CD14-positive monocyte (primary cell): ENCODE results near the gene RAPGEF5. TPM values are rescaled to one million over a fixed set of nuclear protein-coding genes. Genes with fewer than 3 reads are reported as not detected.

Experiments used
- DNase-seq, 3 donors: peaks; one replicate each; pipeline ENCODE4 v3.0.0-alpha.2; 2011 to 2022
- H2AFZ ChIP-seq: 2 replicates; pipeline ENCODE4 v1.6.0; 2012; ENCODE audit warnings: mild to moderate bottlenecking, low read depth, low read length, inconsistent platforms; ENCODE audit not compliant: insufficient read depth, poor library complexity, severe bottlenecking
- H3K27ac ChIP-seq, 2 donors: 1 replicate in 1 of 2; 2 replicates in 1 of 2; pipeline ENCODE4 v1.5.1; 2012 to 2013; ENCODE audit warnings: low read length in 2 of 2, control low read depth in 1 of 2, inconsistent platforms in 1 of 2, low read depth in 1 of 2, mild to moderate bottlenecking in 1 of 2
- H3K27me3 ChIP-seq, 2 donors: one replicate each; pipeline versions ENCODE4 v1.6.0 to v1.6.1; 2011 to 2013; ENCODE audit warnings: low read length in 2 of 2; ENCODE audit not compliant: control insufficient read depth in 2 of 2, insufficient read depth in 2 of 2
- H3K36me3 ChIP-seq, 2 donors: replicated peaks in 1 of 2; 1 replicate in 1 of 2; 2 replicates in 1 of 2; pipeline versions ENCODE4 v1.5.1 to v1.6.1; 2012 to 2013; ENCODE audit warnings: low read length in 2 of 2, control low read depth in 1 of 2, inconsistent platforms in 1 of 2, mild to moderate bottlenecking in 1 of 2; ENCODE audit not compliant: insufficient read depth in 2 of 2, control insufficient read depth in 1 of 2
- H3K4me1 ChIP-seq, 2 donors: 1 replicate in 1 of 2; 2 replicates in 1 of 2; pipeline versions ENCODE4 v1.5.1 to v1.6.1; 2012 to 2013; ENCODE audit warnings: low read length in 2 of 2, control low read depth in 1 of 2, inconsistent platforms in 1 of 2, mild to moderate bottlenecking in 1 of 2, moderate library complexity in 1 of 2; ENCODE audit not compliant: insufficient read depth in 2 of 2, control insufficient read depth in 1 of 2
- H3K4me2 ChIP-seq: replicated peaks from 2 replicates; pipeline ENCODE3; 2012; ENCODE audit warnings: low read length, moderate library complexity, mild to moderate bottlenecking; ENCODE audit not compliant: poor library complexity, severe bottlenecking; ENCODE audit errors: extremely low read depth
- H3K4me3 ChIP-seq, 3 experiments: fragments of 200-600 bp in 1 of 3; sonication (generic) in 1 of 3; replicated peaks in 1 of 3; 1 replicate in 2 of 3; 2 replicates in 1 of 3; pipeline ENCODE4 v1.5.1; 2011 to 2013; ENCODE audit warnings: low read length in 3 of 3, mild to moderate bottlenecking in 3 of 3, control low read depth in 2 of 3, low read depth in 2 of 3, inconsistent platforms in 1 of 3, moderate library complexity in 1 of 3
- H3K79me2 ChIP-seq: 2 replicates; pipeline ENCODE4 v1.6.0; 2012; ENCODE audit warnings: mild to moderate bottlenecking, control low read depth, inconsistent platforms, low read length, moderate library complexity; ENCODE audit not compliant: insufficient read depth
- H3K9ac ChIP-seq: 2 replicates; pipeline ENCODE4 v1.6.0; 2017; ENCODE audit warnings: low read length, mild to moderate bottlenecking; ENCODE audit not compliant: insufficient read depth, poor library complexity, severe bottlenecking
- H3K9me3 ChIP-seq, 2 donors: replicated peaks in 1 of 2; 1 replicate in 1 of 2; 2 replicates in 1 of 2; pipeline versions ENCODE4 v1.5.1 to v1.6.1; 2012 to 2013; ENCODE audit warnings: low read length in 2 of 2, control low read depth in 1 of 2; ENCODE audit not compliant: control insufficient read depth in 1 of 2, insufficient read depth in 1 of 2
- H4K20me1 ChIP-seq: 2 replicates; pipeline ENCODE4 v1.6.0; 2012; ENCODE audit warnings: mild to moderate bottlenecking, low read length, control low read depth, moderate library complexity; ENCODE audit not compliant: insufficient read depth
- H3K27ac Mint-ChIP-seq, 7 donors: one replicate each; pipeline ENCODE4 v1.8.0; 2020; ENCODE audit warnings: mild to moderate bottlenecking in 7 of 7, mixed read lengths in 7 of 7, moderate library complexity in 6 of 7, inconsistent platforms in 2 of 7
- H3K27me3 Mint-ChIP-seq, 3 donors: one replicate each; pipeline ENCODE4 v1.8.0; 2021 to 2022; ENCODE audit warnings: low read depth in 3 of 3, mild to moderate bottlenecking in 3 of 3, mixed read lengths in 3 of 3, moderate library complexity in 3 of 3, inconsistent platforms in 1 of 3
- H3K36me3 Mint-ChIP-seq, 2 donors: one replicate each; pipeline ENCODE4 v1.8.0; 2020; ENCODE audit warnings: mixed read lengths in 2 of 2, inconsistent platforms in 1 of 2, mild to moderate bottlenecking in 1 of 2
- H3K4me1 Mint-ChIP-seq: one replicate; pipeline ENCODE4 v1.8.0; 2020; ENCODE audit warnings: mild to moderate bottlenecking, mixed read lengths
- H3K4me3 Mint-ChIP-seq, 2 donors: one replicate each; pipeline ENCODE4 v1.8.0; 2020; ENCODE audit warnings: mild to moderate bottlenecking in 2 of 2, mixed read lengths in 2 of 2, moderate library complexity in 1 of 2
- H3K9me3 Mint-ChIP-seq, 7 donors: one replicate each; pipeline ENCODE4 v1.8.0; 2020 to 2022; ENCODE audit warnings: mixed read lengths in 7 of 7, mild to moderate bottlenecking in 6 of 7, moderate library complexity in 6 of 7, inconsistent platforms in 2 of 7
- CTCF ChIP-seq: fragments of 200-600 bp; IDR thresholded peaks from one replicate; pipeline ENCODE4 v1.8.0; 2022; ENCODE audit warnings: antibody characterized with exemption, mild to moderate bottlenecking
- WGBS: methylation state at CpG from one replicate; pipeline ENCODE4 v1.1.5; 2013; ENCODE audit warnings: missing lambda C conversion rate; ENCODE audit not compliant: insufficient coverage; 5-methylcytosine and 5-hydroxymethylcytosine counted together
- intact Hi-C, 2 donors: fragments of 100-400 bp; cut with micrococcal nuclease; formaldehyde crosslinking; loops; one replicate each; pipeline versions ENCODE4 v1.15.0 to v1.15.1; 2023
- polyA plus RNA-seq, 3 donors: library from polyadenylated mRNA; depleted of rRNA in 1 of 3; unstranded in 2 of 3; stranded (reverse) in 1 of 3; fragments of 300-500 nt in 2 of 3; fragments of >200 nt in 1 of 3; fragmentation: Illumina TruSeq in 2 of 3; gene quantifications; 1 replicate in 2 of 3; 2 replicates in 1 of 3; pipeline ENCODE4 v1.2.3, GENCODE V29; 2012 to 2021

Gene RAPGEF5
- polyA plus RNA-seq, 3 donors, result not detected

DNA sequence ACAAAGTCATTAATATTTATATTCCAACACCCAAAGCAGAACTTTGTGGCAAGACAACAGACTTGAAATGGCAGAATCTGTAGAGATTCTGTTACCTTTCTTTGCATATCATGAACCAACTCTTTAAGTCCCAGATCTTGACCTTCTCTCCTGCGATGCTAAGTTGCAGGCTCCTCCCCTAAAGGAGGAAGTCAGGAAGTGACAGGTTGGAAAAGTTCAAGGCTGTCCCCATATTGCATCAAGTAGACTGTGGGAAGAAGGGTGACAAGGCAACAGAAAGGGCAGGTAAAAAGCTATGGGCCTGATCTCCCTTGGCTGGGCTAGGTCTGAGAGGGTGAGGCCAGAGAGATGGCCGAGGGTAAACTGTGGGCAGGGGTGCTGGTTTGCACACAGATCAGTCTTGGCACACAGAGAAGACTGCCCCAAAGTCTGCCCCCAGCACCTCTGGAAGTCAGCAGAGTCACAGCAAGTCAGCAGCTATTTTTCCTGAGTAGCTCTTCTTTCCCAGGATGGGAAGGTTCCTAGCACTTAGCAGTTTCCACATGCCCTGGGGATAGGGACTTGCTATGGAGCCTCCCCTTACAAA lies 115.1 kb downstream of the RAPGEF5 start:
- no peaks in the 10 kb centered on the region for H3K9me3 ChIP-seq
- WGBS, result 75% methylated on average over 1 of the region's 2 CpGs
- H3K79me2 ChIP-seq, result no peaks in the 10 kb centered on the region
- Mint-ChIP-seq H3K4me1 (no peaks in the 10 kb centered on the region), H3K36me3 (no peaks in the 10 kb centered on the region), H3K27ac (no peak overlapping the region), H3K4me3 (no peak overlapping the region), H3K27me3 (peaks cover 0 to 2% (median 0%) of the 10 kb centered on the region in 3 donors), H3K9me3 (peaks cover 0 to 15% (median 3%) of the 10 kb centered on the region in 7 donors)
- H3K4me1 ChIP-seq, result no peaks in the 10 kb centered on the region
- DNase-seq, result no peak
- no peak overlapping the region for H3K9ac ChIP-seq
- H3K4me3 ChIP-seq, result no peak overlapping the region
- H4K20me1 ChIP-seq, result no peaks in the 10 kb centered on the region
- no peak overlapping the region for H3K4me2 ChIP-seq
- no peak overlapping the region for H2AFZ ChIP-seq
- H3K36me3 ChIP-seq, result no peaks in the 10 kb centered on the region
- intact Hi-C loops, result no loop called here
- no peaks in the 10 kb centered on the region for H3K27me3 ChIP-seq
- TF ChIP-seq CTCF, result no peak
- no peak overlapping the region for H3K27ac ChIP-seq

GRCh38 chr7:22240904-22241571 lies 115.9 kb downstream of the RAPGEF5 start:
- H3K27ac ChIP-seq, result no peak overlapping the region
- H2AFZ ChIP-seq, result no peak overlapping the region
- DNase-seq, result no peak

More at GRCh38 chr7:22240904-22241571, 115.9 kb downstream of the RAPGEF5 start:
- H3K79me2 ChIP-seq, result no peaks in the 10 kb centered on the region
- H3K9ac ChIP-seq, result no peak overlapping the region
- Mint-ChIP-seq H3K9me3 (peaks cover 0 to 10% (median 3%) of the 10 kb centered on the region in 7 donors), H3K27ac (no peak overlapping the region), H3K27me3 (no peaks in the 10 kb centered on the region), H3K4me1 (no peaks in the 10 kb centered on the region), H3K36me3 (no peaks in the 10 kb centered on the region), H3K4me3 (no peak overlapping the region)
- intact Hi-C loops, result no loop called here
- H3K9me3 ChIP-seq, result no peaks in the 10 kb centered on the region
- H3K27me3 ChIP-seq, result no peaks in the 10 kb centered on the region
- H4K20me1 ChIP-seq, result no peaks in the 10 kb centered on the region
- H3K4me3 ChIP-seq, result no peak overlapping the region
- TF ChIP-seq CTCF, result no peak
- H3K4me1 ChIP-seq, result no peaks in the 10 kb centered on the region
- no peak overlapping the region for H3K4me2 ChIP-seq
- H3K36me3 ChIP-seq, result no peaks in the 10 kb centered on the region
